ENCODE results near the gene UBE2D4.

DNA sequence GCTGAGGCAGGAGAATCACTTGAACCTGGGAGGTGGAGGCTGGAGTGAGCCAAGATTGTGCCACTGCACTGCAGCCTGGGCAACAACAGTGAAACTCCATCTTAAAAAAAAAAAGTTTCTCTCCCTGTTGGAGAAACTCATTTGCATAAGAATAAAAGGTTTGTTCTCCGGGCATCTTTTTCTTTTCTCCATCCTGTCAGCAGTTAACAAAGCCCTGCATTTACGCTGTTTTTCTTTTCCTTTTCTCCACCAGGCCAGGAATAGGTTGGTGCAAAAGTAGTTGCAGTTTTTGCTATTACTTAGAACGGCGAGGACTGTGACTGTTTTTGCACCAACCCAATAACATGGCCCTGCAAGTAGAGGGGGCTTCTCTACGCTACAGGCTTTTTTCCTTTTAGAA, 10.3 kb upstream of the UBE2D4 start:
- no peak for TF ChIP-seq REST (IDR thresholded peaks at IDR 0.05; ENCODE audit: insufficient read depth in 1 of 2, low read depth in 2 of 2, low read length in 2 of 2)
- no peak for TF ChIP-seq TAF1 (IDR thresholded peaks at IDR 0.05; ENCODE audit: borderline replicate concordance, insufficient read depth, low read length)
- no peak for TF ChIP-seq POLR2AphosphoS5 (IDR thresholded peaks at IDR 0.05; ENCODE audit: low read depth, low read length)
